Measurements from ENCODE around the gene MCTP2. TPM values are rescaled to one million over a fixed set of nuclear protein-coding genes. Genes with fewer than 3 reads are reported as not detected.

The MCTP2 gene
- total and polyA plus RNA-seq, 9 of the 15 experiments (the other 6 are each of a cell fraction or from before 2014, with no cell fraction given) = 0.07 TPM; not detected in 8

GRCh38 chr15:94314639-94315038, 83.3 kb downstream of the MCTP2 start (continued):
- TF ChIP-seq MBD2 (IDR thresholded peaks at IDR 0.05; ENCODE audit: borderline replicate concordance, low read depth) (no peak), ZBTB43 (CRISPR knock-in tag; IDR thresholded peaks at IDR 0.05) (no peak), TRIM28 (IDR thresholded peaks at IDR 0.05) (no peak), HMG20A (CRISPR knock-in tag; conservative IDR thresholded peaks at IDR 0.05) (no peak)

GRCh38 chr15:94317211-94317610, 85.8 kb downstream of the MCTP2 start:
- ATAC-seq = no peak
- no peak overlapping the region for H2AFZ ChIP-seq (ENCODE audit: low read depth, low read length)
- H3K4me3 ChIP-seq = no peak overlapping the region
- FAIRE-seq = no peak
- no peak overlapping the region for H3K27ac ChIP-seq (ENCODE audit: extremely low read depth, low read depth, low read length)
- no peaks in the 10 kb centered on the region for H3K27me3 ChIP-seq (ENCODE audit: control insufficient read depth in 2 of 2, insufficient read depth in 2 of 2, low read length in 2 of 2)
- no peaks in the 10 kb centered on the region for H3K4me1 ChIP-seq (replicated peaks in 1 of 2; ENCODE audit: control insufficient read depth in 2 of 2, insufficient read depth in 2 of 2, low read length in 2 of 2)
- BruUV-seq (replicated peaks) = no TSS peak
- intact Hi-C loops (cut with micrococcal nuclease) (no loop called here), in situ Hi-C loops (cut with MboI) (loop anchor here (25.0 kb wide), 1 partner anchor 1280 kb away; no protein-coding TSS in a partner anchor)
- WGBS (ENCODE audit: insufficient coverage, low coverage, missing lambda C conversion rate) = 0% methylated on average over 5 of the region's 5 CpGs
- H3K79me2 ChIP-seq (ENCODE audit: control insufficient read depth, insufficient read depth, low read length) = no peaks in the 10 kb centered on the region
- no peak overlapping the region for H3K9ac ChIP-seq (ENCODE audit: insufficient read depth in 1 of 2, low read depth in 2 of 2, low read length in 2 of 2)
- ChIA-PET CTCF (ENCODE audit: low intra/inter-chr PET ratio) (no interaction called here), POLR2A (no interaction called here)
- H3K9me1 ChIP-seq (ENCODE audit: control insufficient read depth, insufficient read depth, low read length) = no peaks in the 10 kb centered on the region
- H4K20me1 ChIP-seq (replicated peaks; ENCODE audit: control insufficient read depth, insufficient read depth, low read length) = no peaks in the 10 kb centered on the region
- H3K9me3 ChIP-seq (replicated peaks; ENCODE audit: control insufficient read depth, insufficient read depth, low read depth, low read length) = no peaks in the 10 kb centered on the region
- no peak overlapping the region for H3K4me2 ChIP-seq (ENCODE audit: insufficient read depth, low read length)
- no peak for DNase-seq (ENCODE audit: extremely low read depth in 1 of 4, low spot score in 3 of 4)
- TF ChIP-seq CREM (IDR thresholded peaks at IDR 0.05; ENCODE audit: low read depth) = no peak
- TF ChIP-seq ZFX (CRISPR knock-in tag; IDR thresholded peaks at IDR 0.05) = no peak
- no peak for TF ChIP-seq MAFF (IDR thresholded peaks at IDR 0.05; ENCODE audit: low read length)
- TF ChIP-seq POLR3G (IDR thresholded peaks at IDR 0.05; ENCODE audit: extremely low read depth, insufficient read length, insufficient replicate concordance) = no peak
- no peak for TF ChIP-seq ZNF431 (CRISPR knock-in tag; IDR thresholded peaks at IDR 0.05)
- TF ChIP-seq ZNF764 (CRISPR knock-in tag; IDR thresholded peaks at IDR 0.05; ENCODE audit: low read depth) = no peak
- H3K36me3 ChIP-seq (ENCODE audit: control insufficient read depth, insufficient read depth, low read length) = no peaks in the 10 kb centered on the region

Data from K562 (cell line).